HG02973 (cell line): ENCODE data around the gene SLC28A2.
"Not testable (repeated sequence)": the region's sequence is repeated elsewhere in the genome, so short reads cannot be mapped to it uniquely, and the experiment has no call there.

Source experiments
- ATAC-seq: cut with Tn5 transposase; IDR thresholded peaks from one replicate; pipeline ENCODE4 v1.9.1; 2021; ENCODE audit warnings: moderate library complexity; ENCODE audit not compliant: unreplicated experiment

The SLC28A2 gene, protein sequence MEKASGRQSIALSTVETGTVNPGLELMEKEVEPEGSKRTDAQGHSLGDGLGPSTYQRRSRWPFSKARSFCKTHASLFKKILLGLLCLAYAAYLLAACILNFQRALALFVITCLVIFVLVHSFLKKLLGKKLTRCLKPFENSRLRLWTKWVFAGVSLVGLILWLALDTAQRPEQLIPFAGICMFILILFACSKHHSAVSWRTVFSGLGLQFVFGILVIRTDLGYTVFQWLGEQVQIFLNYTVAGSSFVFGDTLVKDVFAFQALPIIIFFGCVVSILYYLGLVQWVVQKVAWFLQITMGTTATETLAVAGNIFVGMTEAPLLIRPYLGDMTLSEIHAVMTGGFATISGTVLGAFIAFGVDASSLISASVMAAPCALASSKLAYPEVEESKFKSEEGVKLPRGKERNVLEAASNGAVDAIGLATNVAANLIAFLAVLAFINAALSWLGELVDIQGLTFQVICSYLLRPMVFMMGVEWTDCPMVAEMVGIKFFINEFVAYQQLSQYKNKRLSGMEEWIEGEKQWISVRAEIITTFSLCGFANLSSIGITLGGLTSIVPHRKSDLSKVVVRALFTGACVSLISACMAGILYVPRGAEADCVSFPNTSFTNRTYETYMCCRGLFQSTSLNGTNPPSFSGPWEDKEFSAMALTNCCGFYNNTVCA

GRCh38 chr15:45251888-45252287, at the start of gene SLC28A2:
Gene SLC28A2 (plus strand): TSS chr15:45252234. CDS start chr15:45253216, 982 bp downstream.
- ATAC-seq = no peak

GRCh38 chr15:45203182-45203581, 48.9 kb upstream of the SLC28A2 start:
- no peak for ATAC-seq

DNA sequence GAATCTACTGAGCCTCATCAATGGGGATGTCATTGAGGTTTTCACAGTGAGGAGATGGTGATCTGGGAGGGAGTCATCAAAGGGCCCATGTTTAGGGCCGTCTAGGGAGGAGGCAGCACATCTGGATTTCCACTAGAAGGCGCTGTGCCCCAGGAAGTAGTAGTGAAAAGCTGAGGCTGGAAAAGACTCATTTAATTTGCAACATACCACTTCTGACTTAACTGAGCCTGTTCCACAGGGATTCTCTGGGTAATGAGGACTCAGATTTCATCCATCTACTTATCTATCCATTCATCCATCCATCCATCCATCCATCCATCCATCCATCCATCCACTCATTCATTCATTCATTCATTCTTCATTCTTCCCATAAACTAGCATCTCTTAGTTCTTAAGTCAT, 46.8 kb upstream of the SLC28A2 start:
- no peak for ATAC-seq

GRCh38 chr15:45212493-45212892, 39.5 kb upstream of the SLC28A2 start:
- no peak for ATAC-seq

GRCh38 chr15:45221053-45221599, 30.9 kb upstream of the SLC28A2 start:
- ATAC-seq = no peak

DNA sequence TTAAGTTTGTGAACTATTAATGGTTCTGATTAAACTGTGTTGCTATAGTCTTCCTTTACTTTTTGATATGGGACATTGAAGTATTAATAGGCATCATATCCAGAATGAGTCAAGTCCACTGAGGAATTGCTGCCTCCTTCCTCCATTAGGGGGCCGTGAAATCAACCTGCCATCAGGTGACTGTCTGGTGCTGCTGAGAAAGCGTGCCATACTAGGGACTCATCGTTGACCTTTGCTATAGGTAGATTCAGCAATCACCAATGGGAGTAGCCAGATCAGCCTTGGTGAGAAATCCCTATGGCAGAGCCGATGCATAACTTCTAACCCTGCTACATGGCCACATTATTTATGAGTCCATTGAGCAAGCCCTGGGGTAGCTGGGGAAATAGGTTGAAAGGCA, 30.1 kb upstream of the SLC28A2 start:
- ATAC-seq = no peak

DNA sequence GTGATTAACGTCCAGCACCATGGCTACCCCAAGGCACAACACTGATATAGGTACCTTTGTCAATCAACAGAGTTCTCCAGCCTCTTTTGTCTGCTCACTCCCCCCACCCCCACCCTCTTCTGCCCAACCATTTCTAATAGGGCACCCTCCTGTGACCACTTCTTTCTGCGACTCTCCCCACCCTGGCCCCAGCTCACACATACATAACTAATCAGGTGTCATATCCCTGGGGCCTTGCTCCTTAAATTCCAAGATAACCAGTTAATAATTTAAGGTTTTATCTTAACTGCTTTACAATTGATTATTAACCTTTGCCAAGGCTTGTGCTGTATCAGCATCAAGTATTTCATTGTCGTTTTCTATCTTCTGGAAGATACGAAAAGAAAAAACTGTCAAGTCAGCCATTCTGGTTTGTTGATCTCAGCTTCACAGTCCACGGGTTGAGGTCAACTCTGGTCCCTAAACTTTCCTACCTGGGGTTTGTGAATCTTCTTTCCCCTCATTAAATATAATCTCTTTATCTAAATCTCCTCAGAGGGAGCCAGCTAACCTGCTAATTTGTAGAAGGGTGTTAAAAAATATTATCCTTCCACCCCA, 27.3 kb upstream of the SLC28A2 start:
- no peak for ATAC-seq

DNA sequence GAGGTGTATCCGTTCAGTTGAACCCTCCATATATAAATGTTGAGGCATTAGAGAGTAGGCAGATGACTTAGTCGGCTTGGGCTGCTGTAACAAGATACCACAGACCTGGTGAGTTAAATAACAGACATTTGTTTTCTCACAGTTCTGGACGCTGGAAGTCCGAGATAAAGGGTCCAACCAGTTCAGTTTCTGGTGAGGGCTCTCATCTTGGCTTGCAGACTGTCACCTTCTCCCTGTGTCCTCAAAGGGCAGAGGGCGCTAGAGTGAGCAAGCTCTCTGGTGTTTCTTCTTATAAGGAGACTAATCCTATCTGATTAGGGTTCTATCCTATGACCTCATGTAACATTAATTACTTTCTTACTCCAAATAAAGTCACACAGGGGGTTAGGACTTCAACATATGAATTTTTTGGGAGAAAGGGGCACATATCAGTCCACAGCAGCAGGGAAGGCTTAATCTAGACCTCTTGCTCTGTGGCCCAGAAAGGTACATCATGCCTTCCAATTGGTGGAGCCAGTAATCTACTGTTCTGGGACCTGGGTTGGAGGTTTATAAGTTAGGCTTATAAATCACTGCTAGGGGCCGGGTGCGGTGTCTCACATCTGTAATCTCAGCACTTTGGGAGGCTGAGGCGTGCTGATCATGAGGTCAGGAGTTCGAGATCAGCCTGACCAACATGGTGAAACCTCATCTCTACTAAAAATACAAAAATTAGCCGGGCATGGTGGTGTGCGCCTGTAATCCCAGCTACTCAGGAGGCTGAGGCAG, 26.3 kb upstream of the SLC28A2 start:
- ATAC-seq = no peak

DNA sequence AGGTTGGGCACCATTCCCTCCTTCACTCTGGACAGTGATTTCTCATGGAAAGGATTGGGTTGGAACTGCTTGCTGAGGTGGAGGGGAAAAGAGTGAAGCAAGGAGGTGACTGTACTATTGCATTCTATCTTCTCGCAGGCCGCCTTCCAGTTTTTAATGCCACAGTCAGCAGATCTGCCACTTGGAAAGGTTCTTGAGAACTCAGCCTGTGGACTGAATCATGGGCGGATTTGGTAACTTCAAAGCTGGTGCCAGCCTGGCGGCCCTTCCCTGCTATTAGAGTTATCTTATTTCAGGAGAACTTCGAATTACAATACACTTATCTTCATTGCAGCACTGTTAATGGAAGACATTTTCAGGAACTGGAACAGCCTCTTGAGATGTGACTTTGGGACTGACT, 23.1 kb upstream of the SLC28A2 start:
- ATAC-seq = no peak

GRCh38 chr15:45230245-45230965, 21.6 kb upstream of the SLC28A2 start:
- ATAC-seq = no peak

GRCh38 chr15:45231132-45231531, 20.9 kb upstream of the SLC28A2 start:
- ATAC-seq = no peak

DNA sequence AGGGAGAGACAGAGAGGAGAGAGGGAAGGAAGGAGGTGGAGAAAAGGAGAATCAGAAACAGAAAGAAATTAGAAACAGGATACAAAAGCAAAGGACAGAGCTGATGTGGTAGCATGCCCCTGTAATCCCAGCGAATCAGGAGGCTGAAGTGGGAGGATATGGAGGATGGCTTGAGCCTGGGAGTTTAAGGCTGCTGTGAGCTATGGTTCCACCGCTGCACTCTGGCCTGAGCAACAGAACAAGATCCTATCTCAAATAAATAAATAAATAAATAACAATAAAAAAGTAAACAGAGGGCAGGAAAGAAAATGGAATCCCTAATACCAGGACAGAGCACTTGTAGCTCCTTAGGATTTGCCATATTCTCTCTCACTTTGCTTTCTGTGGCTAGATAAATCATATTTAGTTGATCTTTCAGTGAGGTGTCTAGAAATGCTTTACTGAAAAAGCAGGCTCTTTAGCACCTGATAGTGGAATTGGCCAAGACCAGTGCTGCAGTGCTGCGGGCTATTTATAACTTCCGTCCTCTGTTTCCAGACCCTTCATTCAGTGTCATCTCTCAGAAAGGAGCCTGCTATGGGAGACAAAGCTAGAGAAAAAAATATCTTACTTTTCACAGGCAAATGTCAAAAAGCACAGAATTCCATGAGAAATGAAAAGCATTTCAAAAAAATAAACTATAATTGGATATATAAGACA, 20.0 kb upstream of the SLC28A2 start:
- ATAC-seq = no peak

DNA sequence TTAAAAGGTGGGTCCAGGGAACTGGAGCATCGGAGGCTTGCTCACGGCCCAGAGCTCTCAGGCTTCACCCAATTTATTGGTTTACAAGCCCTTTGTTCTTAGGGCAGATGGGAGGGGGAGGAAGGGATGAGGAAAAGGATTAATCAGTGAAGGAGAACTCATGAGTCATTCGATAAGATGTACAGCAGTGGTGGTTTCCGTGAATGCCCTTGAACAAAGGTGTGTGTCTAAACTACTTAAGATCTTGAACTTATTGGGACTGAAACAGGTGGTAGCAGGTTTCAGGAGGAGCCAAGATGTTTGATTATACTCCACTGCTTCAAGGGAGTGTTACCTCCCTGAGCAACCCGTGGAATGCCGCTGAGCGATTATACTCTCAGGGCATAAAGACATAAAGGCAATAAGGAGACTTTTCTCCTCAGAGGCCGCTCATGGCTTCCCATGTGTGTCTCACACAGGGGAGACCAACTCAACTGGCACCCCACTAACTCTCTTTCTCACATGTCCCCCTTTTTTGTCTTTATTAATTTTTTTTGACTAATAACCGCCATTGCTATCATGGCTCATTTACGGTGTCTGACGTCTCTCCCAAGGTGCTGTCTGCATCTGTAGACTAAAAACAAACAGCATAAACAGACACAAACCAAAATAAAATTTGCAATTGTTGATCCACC, 17.3 kb upstream of the SLC28A2 start:
- ATAC-seq = no peak

DNA sequence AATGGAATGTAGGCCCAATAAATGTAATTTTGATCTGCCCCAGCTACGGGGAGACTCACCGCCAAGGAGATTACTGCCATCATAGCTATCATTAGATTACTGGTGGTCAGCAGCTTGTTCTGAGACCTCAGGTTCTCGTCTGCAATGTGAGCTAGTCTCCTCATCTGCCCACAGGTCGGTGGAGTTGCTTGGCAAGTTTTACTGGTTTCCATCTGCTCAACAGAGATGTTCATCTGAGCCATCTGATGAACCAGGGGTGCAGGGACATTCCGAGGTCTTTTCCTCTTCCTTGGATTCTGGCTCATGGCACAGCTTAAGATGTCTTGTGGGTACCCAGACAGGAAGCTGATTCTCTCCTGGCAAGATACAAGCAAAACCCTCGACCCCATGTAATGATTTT, 15.2 kb upstream of the SLC28A2 start:
- not testable (repeated sequence) for ATAC-seq

DNA sequence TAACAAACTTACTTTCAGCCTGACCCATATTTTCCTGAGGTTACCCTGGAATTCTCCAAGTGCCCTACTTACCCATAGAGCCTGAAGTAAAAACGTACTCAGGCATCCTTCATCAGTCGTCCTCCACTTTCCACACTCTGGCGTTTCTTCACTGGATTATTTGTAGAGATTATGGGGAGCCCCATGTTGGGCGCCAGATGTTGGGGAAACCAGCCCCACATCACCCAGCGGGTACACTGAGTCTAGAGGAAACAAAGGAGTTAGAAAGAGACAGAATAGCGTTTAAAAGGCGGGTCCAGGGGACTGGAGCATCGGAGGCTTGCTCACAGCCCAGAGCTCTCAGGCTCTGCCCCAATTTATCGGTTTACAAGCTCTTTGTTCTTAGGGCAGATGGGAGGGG, 9.7 kb upstream of the SLC28A2 start:
- ATAC-seq = no peak

GRCh38 chr15:45249125-45249780, 2.8 kb upstream of the SLC28A2 start:
- ATAC-seq = no peak

DNA sequence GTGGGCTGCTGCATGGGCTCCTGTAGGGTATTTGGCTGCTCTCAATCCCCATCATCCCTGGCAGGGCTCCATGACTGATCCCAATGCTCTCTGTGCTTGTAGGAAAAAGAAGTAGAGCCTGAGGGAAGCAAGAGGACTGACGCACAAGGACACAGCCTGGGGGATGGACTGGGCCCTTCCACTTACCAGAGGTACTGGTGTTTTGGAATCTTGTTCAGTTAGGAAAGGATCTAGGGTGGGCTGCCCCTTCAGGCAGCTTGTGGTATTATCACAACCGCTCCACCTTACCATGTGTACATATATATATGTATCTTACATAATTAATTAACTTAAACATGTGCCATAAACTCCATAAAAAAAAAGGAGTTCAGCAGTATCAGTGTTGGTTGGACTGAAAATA, 1.3 kb downstream of the SLC28A2 start:
- ATAC-seq = no peak

- no peak for ATAC-seq
Measured at GRCh38 chr15:45254405-45254804, 2.4 kb downstream of the SLC28A2 start.

GRCh38 chr15:45254824-45255223, 2.8 kb downstream of the SLC28A2 start:
- ATAC-seq = not testable (repeated sequence)
